Fibroblast of mammary gland (primary cell): ENCODE measurements around the gene VIPAS39.
A peak's percentile ranks its signal among the peaks of the same experiment; 100 is the strongest.

Source experiments
- DNase-seq: peaks from one replicate; pipeline ENCODE4 v3.0.0-alpha.2; 2010; ENCODE audit warnings: low read depth
- H3K4me3 ChIP-seq: 2 replicates; pipeline ENCODE4 v1.5.1; 2011; ENCODE audit warnings: low read depth, mild to moderate bottlenecking, low read length, moderate library complexity; ENCODE audit not compliant: control insufficient read depth
- TF ChIP-seq, protein P1 (sequence below): conservative IDR thresholded peaks from 2 replicates; pipeline ENCODE4 v1.5.1; 2011; ENCODE audit warnings: low read depth, low read length, inconsistent platforms; ENCODE audit not compliant: control insufficient read depth, insufficient read depth

The VIPAS39 gene

GRCh38 chr14:77495334-77495733 lies 37.9 kb upstream of the VIPAS39 start:
- no peak overlapping the region for H3K4me3 ChIP-seq
- TF ChIP-seq, protein P1, sequence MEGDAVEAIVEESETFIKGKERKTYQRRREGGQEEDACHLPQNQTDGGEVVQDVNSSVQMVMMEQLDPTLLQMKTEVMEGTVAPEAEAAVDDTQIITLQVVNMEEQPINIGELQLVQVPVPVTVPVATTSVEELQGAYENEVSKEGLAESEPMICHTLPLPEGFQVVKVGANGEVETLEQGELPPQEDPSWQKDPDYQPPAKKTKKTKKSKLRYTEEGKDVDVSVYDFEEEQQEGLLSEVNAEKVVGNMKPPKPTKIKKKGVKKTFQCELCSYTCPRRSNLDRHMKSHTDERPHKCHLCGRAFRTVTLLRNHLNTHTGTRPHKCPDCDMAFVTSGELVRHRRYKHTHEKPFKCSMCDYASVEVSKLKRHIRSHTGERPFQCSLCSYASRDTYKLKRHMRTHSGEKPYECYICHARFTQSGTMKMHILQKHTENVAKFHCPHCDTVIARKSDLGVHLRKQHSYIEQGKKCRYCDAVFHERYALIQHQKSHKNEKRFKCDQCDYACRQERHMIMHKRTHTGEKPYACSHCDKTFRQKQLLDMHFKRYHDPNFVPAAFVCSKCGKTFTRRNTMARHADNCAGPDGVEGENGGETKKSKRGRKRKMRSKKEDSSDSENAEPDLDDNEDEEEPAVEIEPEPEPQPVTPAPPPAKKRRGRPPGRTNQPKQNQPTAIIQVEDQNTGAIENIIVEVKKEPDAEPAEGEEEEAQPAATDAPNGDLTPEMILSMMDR = no peak
- DNase-seq = no peak

DNA sequence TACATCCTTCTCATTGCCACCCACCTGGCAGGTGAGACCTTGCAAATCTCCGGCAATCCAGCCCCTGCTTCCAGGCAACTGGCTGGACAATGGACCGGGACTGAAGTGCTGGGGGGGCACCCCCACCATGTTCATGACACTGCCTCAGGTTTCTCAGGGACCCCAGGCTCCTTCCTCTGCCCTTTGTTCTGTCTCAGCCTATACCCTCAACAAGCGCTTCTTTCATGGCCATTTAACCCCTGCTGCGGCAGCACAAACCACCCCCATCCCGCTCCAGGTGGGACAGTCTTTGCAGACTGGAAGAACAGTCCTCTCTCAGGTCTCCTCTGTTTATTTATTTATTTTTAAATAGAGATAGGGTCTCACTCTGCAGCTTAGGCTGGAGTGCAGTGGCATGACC lies 33.7 kb upstream of the VIPAS39 start:
- no peak overlapping the region for H3K4me3 ChIP-seq
- TF ChIP-seq, protein P1 = no peak
- DNase-seq = no peak

GRCh38 chr14:77490347-77490986 lies 33.1 kb upstream of the VIPAS39 start:
- TF ChIP-seq, protein P1 = no peak
- no peak for DNase-seq
- no peak overlapping the region for H3K4me3 ChIP-seq

DNA sequence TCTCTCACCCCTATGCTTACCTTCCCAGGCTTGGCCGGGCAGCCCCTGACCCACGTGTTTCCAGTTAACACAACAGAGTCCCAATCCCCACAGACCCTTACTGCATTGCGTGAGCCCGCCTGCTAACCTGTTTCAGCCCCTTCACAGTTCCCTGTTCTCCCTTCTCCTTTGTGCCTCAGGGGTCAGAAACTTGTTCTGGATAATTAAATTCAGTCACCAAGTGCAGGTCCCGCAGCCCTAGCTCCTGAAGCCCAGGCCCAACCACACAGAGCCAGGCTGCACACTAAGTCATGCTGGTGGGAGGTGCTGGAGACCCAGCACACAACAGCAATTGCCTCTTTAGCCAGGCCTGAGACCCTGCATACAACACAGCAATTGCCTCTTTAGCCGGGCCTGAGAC lies 31.6 kb upstream of the VIPAS39 start:
- no peak for DNase-seq
- TF ChIP-seq, protein P1 = no peak
- no peak overlapping the region for H3K4me3 ChIP-seq

GRCh38 chr14:77488558-77488957 lies 31.2 kb upstream of the VIPAS39 start:
- no peak for DNase-seq
- TF ChIP-seq, protein P1 = no peak
- H3K4me3 ChIP-seq = no peak overlapping the region

DNA sequence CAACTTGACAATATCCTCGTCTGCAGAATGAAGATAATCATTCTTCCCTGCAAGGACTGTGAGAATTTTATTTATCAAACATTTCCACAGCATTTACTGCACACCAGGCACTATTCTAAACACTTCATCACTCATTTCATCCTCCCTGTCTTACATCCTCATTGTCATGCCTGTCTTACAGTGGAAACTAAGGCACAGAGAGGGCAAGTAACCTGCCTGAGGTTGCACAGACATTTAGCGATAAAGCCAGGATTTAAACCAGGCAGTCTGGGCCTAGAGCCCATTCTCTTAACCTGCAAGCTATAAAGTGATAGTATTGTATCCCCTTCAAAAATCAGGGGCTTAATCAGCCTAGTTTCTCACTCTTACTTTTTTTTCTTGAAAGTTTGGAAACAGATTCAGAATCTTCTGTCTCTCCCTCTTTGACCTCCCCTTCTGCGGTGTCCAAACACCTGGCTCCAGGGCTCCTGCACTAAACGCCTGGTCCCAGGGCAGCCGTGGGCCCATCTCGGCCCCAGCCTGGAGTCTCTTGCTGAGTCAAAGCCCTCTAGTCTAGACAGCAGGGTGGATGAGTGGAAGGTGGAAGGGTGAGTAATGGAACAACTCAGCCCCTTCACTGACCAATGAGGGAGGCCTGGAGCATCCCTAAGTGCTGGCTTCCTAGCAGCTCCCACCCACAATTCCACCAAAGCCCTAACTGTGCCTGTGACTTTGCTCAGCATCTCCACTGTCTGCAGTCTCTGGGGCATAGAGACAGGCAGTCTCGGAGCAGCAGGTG lies 28.7 kb upstream of the VIPAS39 start:
- peak; percentile 82 for DNase-seq
- H3K4me3 ChIP-seq = no peak overlapping the region
- TF ChIP-seq, protein P1 = no peak
